Lung (tissue), 12 donors: ENCODE measurements around the gene GPR137B. TPM values are rescaled to one million over a fixed set of nuclear protein-coding genes. Genes with fewer than 3 reads are reported as not detected.

Experiments used
- ATAC-seq: fragments of 200-7000 bp; cut with Tn5 transposase; one replicate; pipeline ENCODE4 v1.9.1; 2020; ENCODE audit warnings: moderate number of reproducible peaks; ENCODE audit not compliant: insufficient read depth, low FRiP score
- DNase-seq, 3 donors: peaks; one replicate each; pipeline ENCODE4 v3.0.0-alpha.2; 2013 to 2017
- H3K27ac ChIP-seq, 2 donors: one replicate each; pipeline ENCODE4 v1.5.1; 2013; ENCODE audit warnings: mild to moderate bottlenecking in 2 of 2, moderate library complexity in 2 of 2, control low read depth in 1 of 2, inconsistent platforms in 1 of 2, low read depth in 1 of 2, low read length in 1 of 2
- H3K27me3 ChIP-seq, 3 donors: one replicate each; pipeline ENCODE4 v1.5.1; 2013; ENCODE audit warnings: low read length in 2 of 3; ENCODE audit not compliant: control insufficient read depth in 3 of 3, insufficient read depth in 3 of 3
- H3K36me3 ChIP-seq, 4 donors: one replicate each; pipeline ENCODE4 v1.5.1; 2013; ENCODE audit warnings: low read length in 4 of 4, mild to moderate bottlenecking in 1 of 4, moderate library complexity in 1 of 4; ENCODE audit not compliant: control insufficient read depth in 4 of 4, insufficient read depth in 4 of 4
- H3K4me1 ChIP-seq, 5 donors: one replicate each; pipeline ENCODE4 v1.5.1; 2013; ENCODE audit warnings: low read length in 5 of 5, mild to moderate bottlenecking in 2 of 5, moderate library complexity in 1 of 5; ENCODE audit not compliant: control insufficient read depth in 5 of 5, insufficient read depth in 5 of 5
- H3K4me3 ChIP-seq: one replicate; pipeline ENCODE4 v1.5.1; 2013; ENCODE audit warnings: mild to moderate bottlenecking, control low read depth, moderate library complexity
- H3K9ac ChIP-seq, 2 donors: one replicate each; pipeline ENCODE4 v1.5.1; 2013; ENCODE audit warnings: low read length in 2 of 2, control low read depth in 1 of 2; ENCODE audit not compliant: insufficient read depth in 1 of 2
- H3K9me3 ChIP-seq, 4 donors: one replicate each; pipeline ENCODE4 v1.5.1; 2013; ENCODE audit warnings: low read length in 3 of 4, mild to moderate bottlenecking in 1 of 4, moderate library complexity in 1 of 4; ENCODE audit not compliant: control insufficient read depth in 4 of 4, insufficient read depth in 3 of 4
- CTCF ChIP-seq: IDR thresholded peaks from 2 replicates; pipeline ENCODE4 v1.5.1; 2012; ENCODE audit warnings: mild to moderate bottlenecking; ENCODE audit errors: control extremely low read depth, extremely low read depth
- WGBS, 2 donors: extraction: QIAGEN DNeasy Blood & Tissue Kit; methylation state at CpG; one replicate each; pipeline ENCODE4 v1.1.7; 2013; 5-methylcytosine and 5-hydroxymethylcytosine counted together
- polyA plus RNA-seq, 2 donors: library from polyadenylated mRNA; stranded (reverse); fragments of 200-250 nt; gene quantifications; one replicate each; pipeline ENCODE4 v1.2.1, GENCODE V29; 2013
- total RNA-seq, 2 donors: library from RNA; depleted of rRNA in 1 of 2; stranded (reverse); fragments of >200 nt in 1 of 2; gene quantifications; one replicate each; pipeline ENCODE4 v1.2.1, GENCODE V29; 2014 to 2021
- donor health status: control.
- donor health status: control.
- donor health status: Bipolar disorder and iron deficiency.
- donor health status: healthy.
- donor health status: DM: yes; HTN: yes; CAD: no.

Gene GPR137B
- total and polyA plus RNA-seq, 4 donors = 7.0 to 31.0 (median 19.1) TPM

- ATAC-seq = no peak
- H3K27me3 ChIP-seq = no peaks in the 10 kb centered on the region
- H3K27ac ChIP-seq = no peak overlapping the region
- H3K4me3 ChIP-seq = no peak overlapping the region
- TF ChIP-seq CTCF = no peak
- WGBS, 2 donors = 83 to 86% methylated on average over 2 of the region's 2 CpGs
- H3K4me1 ChIP-seq = peaks cover 0 to 4% (median 0%) of the 10 kb centered on the region in 5 donors
- DNase-seq = no peak
- no peak overlapping the region for H3K9ac ChIP-seq
- H3K36me3 ChIP-seq = no peaks in the 10 kb centered on the region
- peaks cover 0 to 2% (median 0%) of the 10 kb centered on the region in 4 donors for H3K9me3 ChIP-seq
Observed at GRCh38 chr1:236124965-236125364, 17.4 kb upstream of the GPR137B start.

GRCh38 chr1:236127045-236127444, 15.3 kb upstream of the GPR137B start:
- H3K36me3 ChIP-seq = no peaks in the 10 kb centered on the region
- no peak overlapping the region for H3K9ac ChIP-seq
- peaks cover 0 to 2% (median 0%) of the 10 kb centered on the region in 4 donors for H3K9me3 ChIP-seq
- TF ChIP-seq CTCF = no peak
- ATAC-seq (no peak), DNase-seq (no peak)
- H3K27me3 ChIP-seq = no peaks in the 10 kb centered on the region
- H3K4me1 ChIP-seq = peaks cover 0 to 4% (median 0%) of the 10 kb centered on the region in 5 donors
- 90 to 93% methylated on average over 8 of the region's 8 CpGs for WGBS, 2 donors
- H3K4me3 ChIP-seq = no peak overlapping the region
- no peak overlapping the region for H3K27ac ChIP-seq

- peak; percentile 41 to 73 (median 44) for DNase-seq
- no peak overlapping the region for H3K4me3 ChIP-seq
- H3K36me3 ChIP-seq = no peaks in the 10 kb centered on the region
- no peak overlapping the region for H3K9ac ChIP-seq
- WGBS, 2 donors = 84 to 90% methylated on average over 10 of the region's 10 CpGs
- no peak for TF ChIP-seq CTCF
- H3K27ac ChIP-seq = no peak overlapping the region
- peaks cover 0 to 4% (median 0%) of the 10 kb centered on the region in 5 donors for H3K4me1 ChIP-seq
- H3K27me3 ChIP-seq = no peaks in the 10 kb centered on the region
- peaks cover 0 to 2% (median 0%) of the 10 kb centered on the region in 4 donors for H3K9me3 ChIP-seq
- ATAC-seq = peak; percentile 47
Observed at GRCh38 chr1:236128646-236129178, 13.6 kb upstream of the GPR137B start.

GRCh38 chr1:236129306-236129705, 13.0 kb upstream of the GPR137B start:
- Histone ChIP-seq H3K36me3 (no peaks in the 10 kb centered on the region), H3K27me3 (no peaks in the 10 kb centered on the region), H3K4me3 (no peak overlapping the region), H3K27ac (no peak overlapping the region), H3K9me3 (no peaks in the 10 kb centered on the region), H3K4me1 (peaks cover 0 to 4% (median 0%) of the 10 kb centered on the region in 5 donors), H3K9ac (no peak overlapping the region)
- 89 to 97% methylated on average over 5 of the region's 5 CpGs for WGBS, 2 donors
- no peak for TF ChIP-seq CTCF
- ATAC-seq = no peak
- DNase-seq = no peak
